Right atrium auricular region (tissue), 2 donors: ENCODE data around the gene NEUROD1. TPM values are rescaled to one million over a fixed set of nuclear protein-coding genes. Genes with fewer than 3 reads are reported as not detected.

Experiments used
- DNase-seq: peaks from one replicate; pipeline ENCODE4 v3.0.0-alpha.2; 2019; ENCODE audit warnings: low spot score
- H3K27ac ChIP-seq, 2 donors: fragments of 200-600 bp; sonication (generic); 1 replicate in 1 of 2; 2 replicates in 1 of 2; pipeline ENCODE4 v1.5.1; 2016 to 2019
- H3K27me3 ChIP-seq, 2 donors: fragments of 200-600 bp; sonication (generic); one replicate each; pipeline versions ENCODE4 v1.5.1 to v1.6.0; 2017 to 2019
- H3K36me3 ChIP-seq: fragments of 200-600 bp; sonication (generic); one replicate; pipeline ENCODE4 v1.5.1; 2016
- H3K4me1 ChIP-seq, 2 donors: fragments of 200-600 bp; sonication (generic); one replicate each; pipeline versions ENCODE4 v1.5.1 to v1.6.0; 2017 to 2019
- H3K4me3 ChIP-seq, 2 donors: fragments of 200-600 bp; sonication (generic); 1 replicate in 1 of 2; 2 replicates in 1 of 2; pipeline ENCODE4 v1.5.1; 2017 to 2019; ENCODE audit warnings: mild to moderate bottlenecking in 1 of 2, moderate library complexity in 1 of 2
- H3K9me3 ChIP-seq, 2 donors: fragments of 200-600 bp; sonication (generic); one replicate each; pipeline ENCODE4 v1.5.1; 2019
- CTCF ChIP-seq, 2 donors: fragments of 200-600 bp; sonication (generic); IDR thresholded peaks; one replicate each; pipeline ENCODE4 v1.5.1; 2019; ENCODE audit warnings: antibody characterized with exemption in 2 of 2
- total RNA-seq, 2 donors: library from RNA; depleted of rRNA; stranded (reverse); fragments of >200 nt; gene quantifications; one replicate each; pipeline ENCODE4 v1.1.0, GENCODE V29; 2016

Gene NEUROD1
- total RNA-seq, 2 donors from 2014 or later: not detected

- no peak for DNase-seq
- no peaks in the 10 kb centered on the region for H3K36me3 ChIP-seq
- no peak for TF ChIP-seq CTCF (IDR thresholded peaks at IDR 0.05)
- H3K4me1 ChIP-seq: no peaks in the 10 kb centered on the region
- H3K9me3 ChIP-seq: no peaks in the 10 kb centered on the region
- no peak overlapping the region for H3K27ac ChIP-seq
- H3K4me3 ChIP-seq: no peak overlapping the region
- H3K27me3 ChIP-seq: no peaks in the 10 kb centered on the region
Measured at GRCh38 chr2:181627545-181627944, 52.8 kb downstream of the NEUROD1 start.

GRCh38 chr2:181626671-181627070, 53.6 kb downstream of the NEUROD1 start:
- no peak for TF ChIP-seq CTCF (IDR thresholded peaks at IDR 0.05)
- Histone ChIP-seq H3K27me3 (no peaks in the 10 kb centered on the region), H3K9me3 (no peaks in the 10 kb centered on the region), H3K4me1 (no peaks in the 10 kb centered on the region), H3K4me3 (no peak overlapping the region), H3K36me3 (no peaks in the 10 kb centered on the region), H3K27ac (no peak overlapping the region)
- DNase-seq: no peak

Other genes with a start within 250 kb of the NEUROD1 start
- gene ITGA4, start 223.1 kb downstream of the NEUROD1 start, total RNA-seq: 1 to 10 TPM in 1 of 2 donors, under 1 TPM in 1; 0.96 to 1.8 TPM
- not detected for gene CERKL, start 23.4 kb downstream of the NEUROD1 start, total RNA-seq
- 10 to 100 TPM; 52.0 to 56.5 TPM for gene ITPRID2, start 211.2 kb upstream of the NEUROD1 start, total RNA-seq